ENCODE measurements around the gene SCYL1. TPM values are rescaled to one million over a fixed set of nuclear protein-coding genes. Genes with fewer than 3 reads are reported as not detected.

SCYL1 gene
- total and polyA plus RNA-seq, 8 donors = 40.1 to 83.9 (median 43.1) TPM

DNA sequence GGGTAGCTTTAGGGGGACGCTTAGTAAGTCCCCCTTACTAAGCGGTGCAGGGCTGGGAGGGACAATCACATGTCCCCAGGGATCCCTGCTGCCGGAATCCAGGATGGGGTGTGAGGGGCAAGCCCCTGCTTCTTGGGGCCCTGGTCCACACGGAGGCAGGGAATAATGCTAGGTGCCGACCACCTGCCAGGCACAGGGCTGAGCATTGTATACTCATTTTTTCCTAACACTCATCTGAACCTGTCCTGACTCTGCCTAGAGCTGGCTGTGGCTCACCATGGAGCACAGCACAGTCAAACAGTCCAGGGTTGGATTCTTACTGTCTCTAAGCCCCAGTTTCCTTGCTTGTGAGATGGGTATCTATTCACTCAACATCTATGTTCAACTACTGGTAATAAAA lies 34.7 kb downstream of the SCYL1 start:
- Histone ChIP-seq H3K27me3 (no peaks in the 10 kb centered on the region), H3K27ac (peak overlapping the region; percentile 86 to 95 (median 94)), H3K9me3 (no peaks in the 10 kb centered on the region), H3K4me3 (no peak overlapping the region), H3K4me1 (peaks cover 8 to 32% (median 12%) of the 10 kb centered on the region in 3 donors), H3K36me3 (no peaks in the 10 kb centered on the region)
- ATAC-seq (no peak), DNase-seq (peak in 1 of 6 donors; percentile 51), FAIRE-seq (no peak)
- WGBS, 2 donors = 68 to 75% methylated on average over 5 of the region's 5 CpGs
- intact Hi-C loops (cut with DNase I) = no loop called here
- TF ChIP-seq, protein P1, sequence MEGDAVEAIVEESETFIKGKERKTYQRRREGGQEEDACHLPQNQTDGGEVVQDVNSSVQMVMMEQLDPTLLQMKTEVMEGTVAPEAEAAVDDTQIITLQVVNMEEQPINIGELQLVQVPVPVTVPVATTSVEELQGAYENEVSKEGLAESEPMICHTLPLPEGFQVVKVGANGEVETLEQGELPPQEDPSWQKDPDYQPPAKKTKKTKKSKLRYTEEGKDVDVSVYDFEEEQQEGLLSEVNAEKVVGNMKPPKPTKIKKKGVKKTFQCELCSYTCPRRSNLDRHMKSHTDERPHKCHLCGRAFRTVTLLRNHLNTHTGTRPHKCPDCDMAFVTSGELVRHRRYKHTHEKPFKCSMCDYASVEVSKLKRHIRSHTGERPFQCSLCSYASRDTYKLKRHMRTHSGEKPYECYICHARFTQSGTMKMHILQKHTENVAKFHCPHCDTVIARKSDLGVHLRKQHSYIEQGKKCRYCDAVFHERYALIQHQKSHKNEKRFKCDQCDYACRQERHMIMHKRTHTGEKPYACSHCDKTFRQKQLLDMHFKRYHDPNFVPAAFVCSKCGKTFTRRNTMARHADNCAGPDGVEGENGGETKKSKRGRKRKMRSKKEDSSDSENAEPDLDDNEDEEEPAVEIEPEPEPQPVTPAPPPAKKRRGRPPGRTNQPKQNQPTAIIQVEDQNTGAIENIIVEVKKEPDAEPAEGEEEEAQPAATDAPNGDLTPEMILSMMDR (IDR thresholded peaks at IDR 0.05) = no peak

DNA sequence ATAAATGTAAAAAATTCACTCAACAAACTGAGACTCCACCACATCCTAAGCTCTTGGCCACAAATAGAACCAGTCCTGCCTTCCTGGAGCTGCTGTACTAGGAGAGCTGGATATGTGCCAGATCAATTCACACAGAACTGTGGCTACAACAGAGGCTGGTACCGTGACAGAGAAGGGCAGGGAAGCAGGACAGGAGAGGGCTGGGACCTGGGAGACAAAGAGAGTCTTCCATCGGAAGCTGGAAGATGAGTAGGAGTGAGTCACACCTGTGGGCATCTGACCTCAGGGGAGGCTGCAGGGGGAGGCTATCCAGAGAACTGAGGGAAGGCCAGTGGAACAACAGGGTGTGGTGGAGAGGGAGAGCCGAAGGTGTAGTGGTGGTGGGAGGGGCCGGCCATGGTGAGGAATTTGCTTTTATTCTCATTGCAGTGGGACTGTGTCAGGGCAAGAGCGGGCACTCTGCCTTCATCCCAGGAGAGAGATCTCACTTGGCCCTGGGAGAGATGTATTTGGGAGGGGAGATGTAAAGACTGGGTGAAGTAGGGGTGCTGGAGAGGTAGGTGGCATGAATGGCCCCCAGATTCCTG lies 35.2 kb downstream of the SCYL1 start:
- Histone ChIP-seq H3K36me3 (no peaks in the 10 kb centered on the region), H3K27me3 (no peaks in the 10 kb centered on the region), H3K27ac (peak overlapping the region; percentile 86 to 95 (median 94)), H3K9me3 (no peaks in the 10 kb centered on the region), H3K4me3 (no peak overlapping the region), H3K4me1 (peaks cover 8 to 32% (median 12%) of the 10 kb centered on the region in 3 donors)
- TF ChIP-seq, protein P1 (IDR thresholded peaks at IDR 0.05) = no peak
- peak in 2 of 4 donors; percentile 3 to 4 for ATAC-seq
- WGBS, 2 donors = 37 to 43% methylated on average over 5 of the region's 5 CpGs
- FAIRE-seq = no peak
- intact Hi-C loops (cut with DNase I) = no loop called here
- peak in 1 of 6 donors; percentile 34 for DNase-seq

DNA sequence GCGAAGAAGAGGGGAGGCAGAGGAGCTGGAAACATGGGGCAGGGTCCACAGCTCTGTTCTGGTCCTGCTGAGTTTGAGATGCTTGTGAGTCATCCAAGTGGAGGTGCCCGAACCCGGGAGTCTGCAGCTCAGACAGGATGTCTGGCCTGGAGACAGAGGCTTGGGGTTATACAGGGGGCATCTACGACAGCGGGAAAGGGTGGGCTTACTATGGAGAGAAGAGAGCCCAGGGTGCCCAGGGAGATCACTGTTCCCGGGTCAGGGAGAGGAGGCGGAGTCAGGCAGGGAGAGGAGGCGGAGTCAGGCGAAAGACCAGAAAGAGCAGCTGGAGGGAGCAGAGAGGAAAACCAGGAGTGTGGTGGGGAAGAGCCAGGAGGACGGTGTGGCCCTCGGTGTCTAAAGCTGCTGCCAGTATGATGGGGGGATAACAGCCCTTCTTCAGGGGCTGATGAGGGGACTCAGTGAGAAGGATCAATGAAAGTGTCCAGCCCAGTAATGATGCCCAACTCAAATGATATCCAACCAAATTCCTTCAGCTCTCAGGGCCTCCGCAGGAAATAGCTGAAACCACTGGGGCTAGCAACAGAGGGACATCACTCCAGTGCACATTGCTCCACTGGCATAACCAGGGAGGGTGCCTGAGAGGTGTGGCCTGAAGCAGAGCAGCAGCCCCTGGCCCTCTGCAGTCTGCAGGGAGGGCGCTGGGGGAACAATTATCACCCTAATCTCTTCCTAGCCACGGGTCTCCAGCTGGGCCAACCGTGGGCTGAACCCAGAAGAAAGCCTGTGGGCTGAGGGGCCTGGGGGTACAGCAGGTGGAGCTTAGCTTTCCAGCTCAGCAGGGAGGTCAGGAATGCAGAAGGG lies 35.9 kb downstream of the SCYL1 start:
- H3K9me3 ChIP-seq = no peaks in the 10 kb centered on the region
- FAIRE-seq (no peak), DNase-seq (peak in 2 of 6 donors; percentile 69), ATAC-seq (no peak)
- TF ChIP-seq, protein P1 (IDR thresholded peaks at IDR 0.05) = no peak
- peak overlapping the region in 2 of 4 donors; percentile 94 to 95 for H3K27ac ChIP-seq
- H3K36me3 ChIP-seq = no peaks in the 10 kb centered on the region
- H3K4me3 ChIP-seq = no peak overlapping the region
- 42 to 43% methylated on average over 15 of the region's 15 CpGs for WGBS, 2 donors
- peaks cover 8 to 31% (median 12%) of the 10 kb centered on the region in 3 donors for H3K4me1 ChIP-seq
- intact Hi-C loops (cut with DNase I) = no loop called here
- no peaks in the 10 kb centered on the region for H3K27me3 ChIP-seq

DNA sequence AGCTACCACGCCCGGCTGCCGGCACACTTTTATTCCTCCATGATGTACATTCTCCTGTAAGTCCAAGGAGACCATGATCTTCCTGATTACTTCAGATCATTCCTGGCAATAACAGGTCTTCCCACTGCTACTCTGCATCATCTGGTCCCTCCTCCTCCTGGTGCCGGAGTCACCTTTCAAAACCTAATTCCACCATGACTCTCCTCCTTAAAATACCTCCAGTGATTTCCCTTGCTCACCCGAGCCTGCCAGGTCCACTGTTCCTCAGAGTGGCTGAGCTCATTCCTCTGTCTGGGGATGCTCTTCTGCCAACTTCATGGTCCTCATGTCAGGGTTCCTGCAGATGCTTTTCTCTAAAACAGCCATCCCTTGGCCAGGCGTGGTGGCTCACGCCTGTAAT lies 37.1 kb downstream of the SCYL1 start:
- H3K36me3 ChIP-seq = no peaks in the 10 kb centered on the region
- FAIRE-seq (no peak), DNase-seq (no peak), ATAC-seq (no peak)
- 89 to 92% methylated on average over 7 of the region's 7 CpGs for WGBS, 2 donors
- no peaks in the 10 kb centered on the region for H3K27me3 ChIP-seq
- TF ChIP-seq, protein P1 (IDR thresholded peaks at IDR 0.05) = no peak
- peaks cover 8 to 21% (median 12%) of the 10 kb centered on the region in 3 donors for H3K4me1 ChIP-seq
- no peak overlapping the region for H3K27ac ChIP-seq
- H3K9me3 ChIP-seq = no peaks in the 10 kb centered on the region
- intact Hi-C loops (cut with DNase I) = no loop called here
- no peak overlapping the region for H3K4me3 ChIP-seq

All from pancreas (tissue), 10 donors.